H1 (cell line): ENCODE measurements around the gene KRT6C. TPM values are rescaled to one million over a fixed set of nuclear protein-coding genes. Genes with fewer than 3 reads are reported as not detected.

Experiments
- HDAC2 ChIP-seq, 2 experiments: fragments of 300-600 bp in 1 of 2; sonication (generic) in 1 of 2; IDR thresholded peaks; 2 replicates each; pipeline ENCODE4 v1.6.1; 2011 to 2012; ENCODE audit warnings: low read depth in 2 of 2, low read length in 2 of 2, mild to moderate bottlenecking in 2 of 2, moderate library complexity in 2 of 2, borderline replicate concordance in 1 of 2, inconsistent platforms in 1 of 2
- polyA plus RNA-seq, 7 experiments: library from polyadenylated mRNA; depleted of rRNA in 3 of 7; stranded (reverse) in 5 of 7; unstranded in 2 of 7; fragments of >200 nt in 5 of 7; fragments of 200-250 nt in 2 of 7; gene quantifications; 1 replicate in 5 of 7; 2 replicates in 1 of 7; 4 replicates in 1 of 7; pipeline versions ENCODE4 v1.2.1 to v1.2.3, GENCODE V29; 2011 to 2013; ENCODE audit warnings: missing spikeins in 2 of 7, mixed read lengths in 2 of 7
- total RNA-seq: library from RNA; stranded (reverse); fragmentation: NEBNext Ultra II Directional; extraction: Animal tissue kit (Norgen Biotek cat#: 25700); gene quantifications from 2 replicates; pipeline ENCODE4 v1.2.1, GENCODE V29; 2021

Gene KRT6C
- total and polyA plus RNA-seq, 2 of the 8 experiments (the other 6 are each of a cell fraction or from before 2014, with no cell fraction given) = not detected

DNA sequence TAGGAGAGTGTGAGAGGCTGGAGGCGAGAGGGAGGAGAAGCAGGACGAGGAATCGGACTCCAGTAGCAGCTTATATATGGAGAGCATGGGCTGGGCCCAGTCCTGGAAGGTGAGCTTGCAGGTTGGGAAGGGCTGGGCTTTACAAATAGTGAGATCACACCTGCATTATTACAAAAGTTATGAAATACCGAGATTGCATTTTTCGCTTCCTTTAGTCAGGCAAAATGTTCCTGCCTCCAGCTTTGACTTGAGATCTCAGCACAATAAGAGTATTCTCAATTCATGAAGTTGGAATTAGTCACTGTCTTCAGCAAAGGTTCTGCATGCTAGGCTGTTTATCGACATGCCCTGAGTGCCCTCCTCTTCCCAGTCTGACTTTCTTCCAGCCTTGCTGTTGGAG lies 21.5 kb downstream of the KRT6C start, which contains the start of gene KRT6B (continued):
- TF ChIP-seq HDAC2 (IDR thresholded peaks at IDR 0.05; ENCODE audit: borderline replicate concordance in 1 of 2, low read depth in 2 of 2, low read length in 2 of 2) = no peak
